ENCODE measurements around the gene LANCL2.
"Not testable (repeated sequence)": the region's sequence is repeated elsewhere in the genome, so short reads cannot be mapped to it uniquely, and the experiment has no call there.

The LANCL2 gene

GRCh38 chr7:55386541-55386940 is 21.4 kb downstream of the LANCL2 start:
- no peaks in the 10 kb centered on the region for H3K27me3 ChIP-seq (replicated peaks)
- DNase-seq: no peak
- in situ Hi-C loops (cut with HindIII; ENCODE audit: low pct_ligation_motif_present, low sequenced_read_pairs): no loop called here
- no peak overlapping the region for H3K27ac ChIP-seq
- H3K36me3 ChIP-seq (replicated peaks): no peaks in the 10 kb centered on the region
- TF ChIP-seq CTCF (IDR thresholded peaks at IDR 0.05; ENCODE audit: low read depth, low read length, missing control alignments): no peak
- H3K4me3 ChIP-seq (ENCODE audit: low read depth, low read length): no peak overlapping the region

GRCh38 chr7:55387062-55387965 is 22.2 kb downstream of the LANCL2 start:
- in situ Hi-C loops (cut with HindIII; ENCODE audit: low pct_ligation_motif_present, low sequenced_read_pairs): no loop called here
- Histone ChIP-seq H3K4me3 (ENCODE audit: low read depth, low read length) (no peak overlapping the region), H3K36me3 (replicated peaks) (peaks cover 3% of the 10 kb centered on the region), H3K27me3 (replicated peaks) (no peaks in the 10 kb centered on the region), H3K27ac (no peak overlapping the region)
- DNase-seq: no peak
- no peak for TF ChIP-seq CTCF (IDR thresholded peaks at IDR 0.05; ENCODE audit: low read depth, low read length, missing control alignments)

- TF ChIP-seq CTCF (IDR thresholded peaks at IDR 0.05; ENCODE audit: low read depth, low read length, missing control alignments): no peak
- Histone ChIP-seq H3K36me3 (replicated peaks) (peaks cover 3% of the 10 kb centered on the region), H3K27me3 (replicated peaks) (no peaks in the 10 kb centered on the region), H3K27ac (no peak overlapping the region), H3K4me3 (ENCODE audit: low read depth, low read length) (no peak overlapping the region)
- in situ Hi-C loops (cut with HindIII; ENCODE audit: low pct_ligation_motif_present, low sequenced_read_pairs): no loop called here
- no peak for DNase-seq
These were observed 31.2 kb downstream of the LANCL2 start for GRCh38 chr7:55396233-55396785.

GRCh38 chr7:55397617-55398016 is 32.5 kb downstream of the LANCL2 start:
- in situ Hi-C loops (cut with HindIII; ENCODE audit: low pct_ligation_motif_present, low sequenced_read_pairs): no loop called here
- no peak for TF ChIP-seq CTCF (IDR thresholded peaks at IDR 0.05; ENCODE audit: low read depth, low read length, missing control alignments)
- H3K4me3 ChIP-seq (ENCODE audit: low read depth, low read length): no peak overlapping the region

GRCh38 chr7:55400191-55400590 is 35.1 kb downstream of the LANCL2 start:
- Histone ChIP-seq H3K27me3 (replicated peaks) (no peaks in the 10 kb centered on the region), H3K36me3 (replicated peaks) (no peaks in the 10 kb centered on the region), H3K4me3 (ENCODE audit: low read depth, low read length) (no peak overlapping the region), H3K27ac (no peak overlapping the region)
- no peak for DNase-seq
- in situ Hi-C loops (cut with HindIII; ENCODE audit: low pct_ligation_motif_present, low sequenced_read_pairs): no loop called here
- no peak for TF ChIP-seq CTCF (IDR thresholded peaks at IDR 0.05; ENCODE audit: low read depth, low read length, missing control alignments)

More at GRCh38 chr7:55397617-55398016, 32.5 kb downstream of the LANCL2 start:
- Histone ChIP-seq H3K27me3 (replicated peaks) (no peaks in the 10 kb centered on the region), H3K36me3 (replicated peaks) (no peaks in the 10 kb centered on the region), H3K27ac (no peak overlapping the region)
- no peak for DNase-seq

- H3K27ac ChIP-seq; H3K27me3 ChIP-seq (replicated peaks); DNase-seq; H3K4me3 ChIP-seq (ENCODE audit: low read depth, low read length); in situ Hi-C loops (cut with HindIII; ENCODE audit: low pct_ligation_motif_present, low sequenced_read_pairs); H3K36me3 ChIP-seq (replicated peaks): not testable (repeated sequence)
These were observed 37.4 kb downstream of the LANCL2 start for GRCh38 chr7:55402506-55402905.
